ENCODE results near the gene SF3A1.

DNA sequence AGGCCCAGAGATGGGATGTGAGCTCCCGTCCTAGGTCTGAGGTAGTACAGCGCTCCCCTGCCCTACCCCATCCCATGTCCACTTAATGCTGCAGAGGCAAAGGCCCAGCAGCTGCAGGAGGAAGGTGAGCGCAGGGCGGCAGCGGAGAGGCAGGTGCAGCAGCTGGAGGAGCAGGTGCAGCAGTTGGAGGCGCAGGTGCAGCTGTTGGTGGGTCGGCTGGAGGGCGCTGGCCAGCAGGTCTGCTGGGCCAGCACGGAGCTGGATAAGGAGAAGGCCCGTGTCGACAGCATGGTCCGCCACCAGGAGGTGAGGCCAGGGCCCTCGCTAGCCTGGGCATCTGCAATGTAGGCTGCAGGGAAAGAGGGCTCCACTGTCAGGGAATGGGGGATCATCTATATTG lies 15.3 kb upstream of the SF3A1 start:
- TF ChIP-seq SUZ12 (IDR thresholded peaks at IDR 0.05; ENCODE audit: low read length) (no peak), ZNF274 (IDR thresholded peaks at IDR 0.05; ENCODE audit: borderline replicate concordance, extremely low read depth, low read length) (no peak), KDM1A (IDR thresholded peaks at IDR 0.05; ENCODE audit: borderline replicate concordance, low read length) (no peak), CREB1 (IDR thresholded peaks at IDR 0.05) (no peak), PHF8 (conservative IDR thresholded peaks at IDR 0.05; ENCODE audit: low read depth, low read length) (no peak)
